Measurements from ENCODE around the gene ACER3.
"Not testable (repeated sequence)": the region's sequence is repeated elsewhere in the genome, so short reads cannot be mapped to it uniquely, and the experiment has no call there.

Gene ACER3

DNA sequence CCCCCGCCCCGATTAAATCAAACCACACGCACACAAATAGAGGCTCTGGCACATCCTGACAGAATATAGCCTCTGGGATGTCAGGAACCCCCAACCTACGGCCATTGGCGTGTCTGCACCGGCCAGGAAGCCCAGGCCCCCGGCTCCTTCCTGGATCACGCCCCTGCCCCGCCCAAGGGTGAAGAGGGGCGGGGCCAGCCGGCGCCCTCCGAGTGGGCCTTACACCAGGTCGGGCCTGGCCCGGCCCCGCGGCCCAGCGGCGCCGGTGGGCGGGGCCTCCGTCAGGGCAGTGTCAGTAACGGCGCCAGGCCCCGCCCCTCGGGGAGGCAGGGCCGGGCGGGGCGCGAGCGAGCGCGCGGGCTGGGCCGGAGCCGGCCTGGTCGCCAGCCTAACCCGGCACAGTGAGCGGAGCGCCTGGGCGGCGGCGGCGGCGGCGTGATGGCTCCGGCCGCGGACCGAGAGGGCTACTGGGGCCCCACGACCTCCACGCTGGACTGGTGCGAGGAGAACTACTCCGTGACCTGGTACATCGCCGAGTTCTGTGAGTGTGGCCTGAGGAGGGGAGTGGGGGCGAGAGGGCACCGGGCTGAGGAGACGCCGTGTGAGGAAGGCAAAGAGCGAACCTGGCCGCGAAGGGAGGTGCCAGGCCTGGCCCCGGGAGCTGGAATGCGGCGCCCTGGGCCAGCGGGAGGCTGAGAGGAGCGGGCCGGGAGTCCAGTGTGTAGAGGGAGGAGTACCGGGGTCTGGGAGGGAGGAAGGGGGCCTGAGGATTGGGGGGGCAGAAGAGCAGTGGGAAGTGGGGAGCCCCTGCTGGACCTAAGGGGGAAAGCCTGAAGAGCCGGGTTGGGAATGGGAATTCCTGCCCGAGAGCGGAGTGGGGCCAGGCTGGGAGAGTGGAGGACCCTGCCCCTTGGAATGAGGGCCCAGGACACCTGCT lies at the start of gene ACER3:
TSS of gene ACER3 (plus strand) at position 380 of the 937 bp plus-strand sequence. CDS start at position 439, 59 bp downstream.
- peak; percentile 62 for DNase-seq

DNA sequence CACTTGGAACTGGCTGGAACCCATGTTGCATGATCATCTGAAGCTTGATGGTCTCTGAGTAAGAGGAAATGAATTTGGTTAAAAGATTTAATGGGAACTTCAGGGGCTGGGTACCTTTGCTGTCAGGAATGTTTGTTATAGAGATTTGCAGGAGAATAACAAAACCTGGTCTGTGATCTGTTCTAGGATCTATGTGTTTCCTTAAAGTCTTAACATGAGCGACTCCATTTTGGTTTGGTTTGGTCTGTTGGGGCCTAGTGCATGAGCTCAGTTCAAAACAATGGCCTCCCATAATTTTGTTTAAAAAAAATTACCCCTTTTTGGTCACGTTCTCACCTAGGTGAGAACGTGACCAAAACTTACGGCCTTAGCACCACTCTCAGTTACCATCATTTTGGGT lies 49.5 kb upstream of the ACER3 start:
- DNase-seq: no peak

DNA sequence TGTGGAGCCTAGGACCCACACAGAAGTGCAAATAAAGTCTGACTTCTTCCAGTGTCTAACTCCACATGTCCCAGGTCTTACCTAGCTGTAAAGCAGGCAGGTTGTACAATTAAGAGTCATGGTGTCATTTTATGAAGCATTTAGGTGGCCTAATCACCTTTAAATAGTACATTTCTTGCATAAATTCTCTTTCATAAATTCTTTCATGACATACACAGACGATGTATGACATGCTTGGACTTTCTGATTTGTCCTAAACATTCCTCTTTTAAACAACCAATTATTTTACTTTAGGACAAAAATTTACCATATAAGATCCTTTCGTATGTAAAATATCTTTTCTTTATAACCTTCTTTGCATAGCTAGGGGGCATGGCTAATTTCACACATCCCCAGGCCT lies 46.3 kb upstream of the ACER3 start:
- no peak for DNase-seq

DNA sequence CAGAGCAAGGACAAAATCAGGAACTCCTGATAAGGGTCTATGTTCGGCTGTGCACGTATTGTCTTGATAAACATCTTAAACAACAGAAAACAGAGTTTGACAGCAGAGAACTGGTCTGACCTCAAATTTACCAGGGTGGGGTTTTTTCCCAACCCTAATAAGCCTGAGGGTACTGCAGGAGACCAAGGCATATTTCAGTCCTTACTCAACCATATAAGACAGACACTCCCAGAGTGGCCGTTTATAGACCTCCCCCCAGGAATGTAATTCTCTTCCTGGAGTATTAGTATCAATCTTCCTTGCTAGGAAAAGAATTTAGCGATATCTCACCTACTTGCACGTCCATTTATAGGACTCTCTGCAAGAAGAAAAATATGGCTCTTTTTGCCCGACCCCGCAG lies 45.0 kb upstream of the ACER3 start:
- DNase-seq: not testable (repeated sequence)

DNA sequence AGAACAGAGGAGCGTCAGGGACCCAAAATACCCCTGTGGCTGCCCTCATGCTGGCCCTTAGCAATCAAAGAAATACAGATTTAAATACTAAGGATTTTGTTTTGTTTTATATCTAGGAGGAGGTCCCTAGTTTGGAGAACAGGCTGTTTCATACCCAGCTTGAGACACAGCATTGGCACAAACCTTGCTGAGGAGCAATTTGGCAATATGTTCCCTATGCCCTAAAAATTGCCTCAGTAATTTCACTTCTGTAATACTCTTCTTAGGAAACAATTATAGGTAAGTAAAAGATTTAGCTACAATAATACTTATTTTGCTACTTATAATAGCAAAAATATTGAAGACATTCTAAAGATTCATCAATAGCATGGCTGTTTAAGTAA lies 40.5 kb upstream of the ACER3 start:
- no peak for DNase-seq

DNA sequence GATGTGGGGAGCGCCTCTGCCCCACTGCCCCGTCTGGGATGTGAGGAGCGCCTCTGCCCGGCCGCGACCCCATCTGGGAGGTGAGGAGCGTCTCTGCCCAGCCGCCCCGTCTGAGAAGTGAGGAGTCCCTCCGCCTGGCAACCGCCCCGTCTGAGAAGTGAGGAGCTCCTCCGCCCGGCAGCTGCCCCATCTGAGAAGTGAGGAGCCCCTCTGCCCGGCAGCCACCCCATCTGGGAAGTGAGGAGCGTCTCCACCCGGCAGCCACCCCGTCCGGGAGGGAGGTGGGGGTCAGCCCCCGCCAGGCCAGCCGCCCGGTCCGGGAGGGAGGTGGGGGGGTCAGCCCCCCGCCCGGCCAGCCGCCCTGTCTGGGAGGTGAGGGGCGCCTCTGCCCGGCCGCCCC lies 39.3 kb upstream of the ACER3 start:
- not testable (repeated sequence) for DNase-seq

DNA sequence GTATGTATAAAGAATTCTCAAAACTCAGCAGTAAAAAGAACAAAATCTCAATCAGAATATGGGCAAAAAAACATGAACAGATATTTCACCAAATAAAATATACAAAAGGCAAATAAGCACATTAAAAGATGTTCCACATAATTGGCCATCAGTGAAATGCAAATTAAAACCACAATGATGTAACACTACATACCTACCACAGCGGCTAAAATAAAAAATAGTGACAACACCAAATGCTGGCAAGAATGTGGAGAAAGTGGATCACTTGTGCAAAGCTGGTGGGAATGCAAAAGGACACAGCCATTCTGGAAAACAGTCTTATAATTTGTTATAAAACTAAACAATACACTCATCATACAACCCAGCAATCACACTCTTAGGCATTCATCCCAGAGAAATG lies 38.3 kb upstream of the ACER3 start:
- DNase-seq: no peak

DNA sequence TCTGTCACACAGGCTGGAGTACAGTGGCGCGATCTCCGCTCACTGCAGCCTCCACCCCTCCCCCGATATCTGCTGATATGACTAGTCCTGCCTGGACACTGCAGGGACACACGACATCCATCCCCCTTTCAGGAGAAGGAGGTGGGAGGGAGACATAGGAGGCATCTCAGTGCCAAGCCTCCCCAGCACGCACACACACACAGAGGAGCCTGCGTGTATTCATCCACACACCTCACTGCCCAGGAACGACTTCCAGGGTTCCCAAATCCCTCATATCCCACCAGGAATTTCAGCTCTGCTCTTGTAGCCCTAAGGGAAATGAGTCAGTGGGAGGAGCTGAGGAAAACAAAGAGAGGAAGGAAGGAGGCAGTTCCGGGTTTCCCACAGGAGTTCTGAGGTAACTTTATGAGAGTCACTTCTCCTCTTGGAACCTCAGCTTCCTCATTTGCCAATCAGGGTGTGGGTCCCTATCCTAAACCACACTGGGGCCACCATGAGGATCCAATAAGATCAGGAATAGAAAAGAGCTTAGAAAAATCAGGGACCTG lies 37.2 kb upstream of the ACER3 start:
- DNase-seq: no peak

DNA sequence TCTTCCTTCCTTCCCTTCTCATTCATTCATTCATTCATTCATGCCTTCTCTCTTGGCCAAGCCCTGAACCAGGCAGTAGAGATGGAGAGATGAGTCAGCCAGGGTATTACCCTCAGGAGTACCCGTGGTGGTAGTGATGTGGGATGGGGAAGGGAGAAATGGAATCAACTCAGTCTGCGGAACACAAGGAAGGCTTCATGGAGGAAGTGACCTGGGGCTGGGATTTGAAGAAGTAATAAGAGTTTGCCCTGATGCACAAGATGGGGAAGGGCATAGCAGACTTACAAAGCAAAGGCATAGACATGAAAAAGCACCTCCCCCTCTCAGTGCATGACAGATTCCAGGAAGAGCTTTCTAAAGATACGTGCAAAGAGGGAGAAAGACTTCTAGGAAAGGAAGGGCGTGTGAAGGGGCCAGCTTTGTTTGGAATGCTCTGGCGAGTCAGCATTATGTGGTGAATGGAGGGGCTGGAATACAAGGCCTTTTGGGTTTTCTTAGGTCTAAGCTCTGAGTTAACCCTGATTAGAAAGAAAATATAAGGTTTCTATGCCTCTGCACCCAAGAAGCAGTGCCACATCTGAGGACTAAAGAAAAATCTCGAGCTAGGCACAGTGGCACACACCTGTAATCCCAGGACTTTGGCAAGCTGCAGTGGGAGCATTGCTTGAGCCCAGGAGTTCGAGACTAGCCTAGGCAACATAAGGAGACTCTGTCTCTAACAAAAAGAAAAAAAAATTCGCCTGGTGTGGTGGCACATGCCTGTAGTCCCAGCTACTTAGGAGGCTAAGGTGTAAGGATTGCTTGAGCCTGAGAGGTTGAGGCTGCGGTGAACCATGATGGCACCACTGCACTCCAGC lies 36.4 kb upstream of the ACER3 start:
- no peak for DNase-seq

DNA sequence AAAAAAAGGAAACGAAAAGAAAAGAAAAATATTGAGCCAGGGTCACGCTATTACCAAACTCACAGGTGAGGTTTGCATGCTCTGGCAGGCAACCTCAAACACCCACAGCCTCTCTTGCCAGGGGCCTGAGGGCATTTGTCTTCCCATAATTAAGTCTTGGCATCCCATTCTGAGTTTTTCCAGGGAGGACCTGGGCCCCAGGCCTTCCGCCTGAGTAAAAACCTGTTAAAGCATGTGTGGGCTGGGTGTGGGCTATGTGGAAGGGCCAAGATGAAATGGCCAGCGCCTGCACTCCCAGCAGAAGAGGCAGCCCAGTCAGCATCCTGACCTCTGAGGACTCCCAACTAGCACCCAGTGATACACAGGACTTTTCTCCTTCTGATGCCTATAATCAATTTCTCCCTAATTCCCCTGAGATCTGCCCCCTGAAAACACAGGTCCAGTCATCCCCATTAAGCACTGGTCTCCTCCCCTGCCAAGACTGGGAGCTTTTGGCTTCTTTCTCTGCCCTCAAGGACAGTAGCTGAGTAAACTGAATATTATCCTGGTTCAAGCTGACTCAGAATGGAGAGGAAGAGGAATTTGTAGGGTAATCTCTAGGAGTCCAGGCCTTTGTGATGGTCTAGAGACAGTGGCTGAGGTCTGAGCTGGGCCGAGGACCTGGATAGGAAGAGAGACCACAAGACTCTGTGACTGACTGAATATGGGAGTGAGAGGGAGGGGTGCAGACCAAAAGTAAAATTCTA lies 35.6 kb upstream of the ACER3 start:
- DNase-seq: no peak

DNA sequence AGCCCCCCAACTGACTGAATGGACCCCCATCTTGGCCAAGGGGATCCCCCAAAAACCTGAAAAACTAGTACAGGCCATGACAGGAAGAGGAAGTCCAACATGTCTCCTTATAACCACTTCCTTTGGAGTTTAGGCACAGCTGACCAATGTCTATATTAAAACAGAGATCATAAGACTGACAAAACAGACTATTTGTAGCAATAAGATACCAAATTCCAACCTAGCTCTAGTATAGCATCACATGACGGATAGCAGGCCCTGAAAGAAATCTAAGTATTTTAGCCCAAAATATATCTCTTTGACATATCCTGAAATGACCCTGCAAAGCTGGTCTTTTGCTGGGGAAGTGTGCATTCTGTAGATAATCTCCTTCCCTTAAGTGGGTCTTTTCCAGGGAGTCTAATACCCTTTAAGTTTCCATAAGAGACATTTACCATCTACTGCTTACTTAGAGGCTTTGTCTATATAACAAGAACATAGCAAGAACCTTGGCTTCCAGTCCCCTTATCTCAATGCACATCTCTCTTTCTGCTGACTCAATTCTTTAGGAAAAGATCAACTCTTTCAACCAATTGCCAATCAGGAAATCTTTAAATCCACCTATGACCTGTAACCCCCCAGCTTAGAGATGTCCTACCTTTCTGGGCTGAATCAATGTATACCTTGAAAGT lies 34.9 kb upstream of the ACER3 start:
- no peak for DNase-seq

DNA sequence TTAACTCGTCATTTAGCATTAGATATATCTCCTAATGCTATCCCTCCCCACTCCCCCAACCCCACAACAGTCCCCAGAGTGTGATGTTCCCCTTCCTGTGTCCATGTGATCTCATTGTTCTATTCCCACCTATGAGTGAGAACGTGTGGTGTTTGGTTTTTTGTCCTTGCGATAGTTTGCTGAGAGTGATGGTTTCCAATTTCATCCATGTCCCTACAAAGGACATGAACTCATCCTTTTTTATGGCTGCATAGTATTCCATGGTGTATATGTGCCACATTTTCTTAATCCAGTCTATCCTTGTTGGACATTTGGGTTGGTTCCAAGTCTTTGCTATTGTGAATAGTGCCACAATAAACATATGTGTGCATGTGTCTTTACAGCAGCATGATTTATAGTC lies 34.2 kb upstream of the ACER3 start:
- DNase-seq: not testable (repeated sequence)

DNA sequence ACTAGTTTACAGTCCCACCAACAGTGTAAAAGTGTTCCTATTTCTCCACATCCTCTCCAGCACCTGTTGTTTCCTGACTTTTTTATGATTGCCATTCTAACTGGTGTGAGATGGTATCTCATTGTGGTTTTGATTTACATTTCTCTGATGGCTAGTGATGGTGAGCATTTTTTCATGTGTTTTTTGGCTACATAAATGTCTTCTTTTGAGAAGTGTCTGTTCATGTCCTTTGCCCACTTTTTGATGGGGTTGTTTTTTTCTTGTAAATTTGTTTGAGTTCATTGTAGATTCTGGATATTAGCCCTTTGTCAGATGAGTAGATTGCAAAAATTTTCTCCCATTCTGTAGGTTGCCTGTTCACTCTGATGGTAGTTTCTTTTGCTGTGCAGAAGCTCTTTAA lies 33.7 kb upstream of the ACER3 start:
- DNase-seq: not testable (repeated sequence)

DNA sequence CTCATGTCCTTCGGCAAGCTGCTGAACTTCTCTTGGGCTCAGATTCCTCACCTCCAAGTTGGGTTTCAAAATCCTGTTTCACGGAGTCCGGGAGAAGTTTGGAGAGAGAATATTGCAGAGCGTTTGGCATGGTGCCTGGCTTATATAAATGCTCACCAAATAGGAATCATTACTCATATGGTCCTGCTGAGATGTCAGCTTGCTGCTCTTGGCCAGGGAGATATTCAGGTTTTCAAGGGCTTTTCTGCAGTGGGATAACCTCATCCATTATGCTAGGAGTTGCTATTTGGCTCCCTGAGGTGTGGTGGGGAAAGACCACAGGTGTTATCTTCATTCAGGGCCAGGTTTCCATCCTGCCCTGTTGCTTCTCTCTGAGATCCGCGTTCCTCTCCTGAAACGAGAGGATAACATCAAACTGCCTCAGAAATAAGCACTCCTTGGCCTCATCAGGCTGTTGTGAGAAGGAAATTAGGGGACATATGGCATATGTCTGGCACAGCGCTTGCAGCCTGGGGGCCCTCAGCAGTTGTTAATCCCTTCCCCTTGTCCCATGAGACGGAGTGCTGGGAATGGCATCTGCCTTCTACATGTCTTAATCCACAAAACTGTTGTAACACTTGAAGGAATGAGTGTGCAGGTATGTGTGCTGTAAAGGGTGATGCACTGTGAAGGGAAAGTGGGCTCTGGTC lies 29.9 kb upstream of the ACER3 start:
- no peak for DNase-seq

DNA sequence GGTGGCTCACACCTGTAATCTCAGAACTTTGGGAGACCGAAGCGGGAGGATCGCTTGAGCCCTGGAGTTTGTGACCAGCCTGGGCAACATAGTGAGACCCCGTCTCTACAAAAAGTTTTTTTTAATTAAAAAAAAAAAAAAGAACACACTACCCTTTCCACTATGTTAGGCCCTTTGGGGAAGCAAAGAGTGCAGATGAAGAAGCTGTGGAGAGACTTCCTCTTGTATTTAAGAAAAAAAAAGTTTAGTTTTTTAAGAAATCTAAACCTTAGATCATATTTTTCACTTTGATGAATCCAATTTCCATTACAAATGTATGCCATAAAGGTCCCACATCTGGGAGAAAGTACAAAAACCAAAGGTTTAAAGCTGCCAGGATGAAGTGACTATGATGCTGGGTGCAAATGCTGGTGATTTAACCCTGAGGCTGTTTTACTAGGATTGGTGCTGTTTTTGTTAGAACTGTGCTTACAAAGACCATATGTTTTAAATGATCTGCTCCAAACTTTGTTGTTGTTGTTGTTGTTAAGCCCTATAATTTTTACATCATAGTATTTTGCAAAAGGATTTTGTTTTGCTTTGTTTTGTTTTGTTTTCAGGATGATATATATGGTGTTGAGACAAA lies 28.9 kb upstream of the ACER3 start:
- no peak for DNase-seq

DNA sequence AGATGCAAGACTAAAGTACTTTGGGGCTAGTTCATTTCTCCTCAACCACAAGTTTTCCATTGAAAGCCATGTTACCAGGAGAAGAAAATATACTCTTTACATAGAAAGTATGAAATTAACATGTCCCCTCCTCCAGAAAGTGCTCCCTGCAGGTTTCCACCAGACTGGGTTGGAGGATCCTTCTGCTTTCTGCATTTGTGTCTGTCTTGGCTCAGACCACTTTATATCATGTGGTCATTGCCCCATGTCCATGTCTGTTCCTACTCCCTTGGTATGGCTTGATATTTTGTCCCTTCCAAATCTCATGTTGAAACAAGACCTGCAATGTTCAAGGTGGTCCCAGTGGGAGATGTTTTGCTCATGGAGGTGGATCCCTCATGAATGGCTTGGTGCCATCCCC lies 28.4 kb upstream of the ACER3 start:
- no peak for DNase-seq

DNA sequence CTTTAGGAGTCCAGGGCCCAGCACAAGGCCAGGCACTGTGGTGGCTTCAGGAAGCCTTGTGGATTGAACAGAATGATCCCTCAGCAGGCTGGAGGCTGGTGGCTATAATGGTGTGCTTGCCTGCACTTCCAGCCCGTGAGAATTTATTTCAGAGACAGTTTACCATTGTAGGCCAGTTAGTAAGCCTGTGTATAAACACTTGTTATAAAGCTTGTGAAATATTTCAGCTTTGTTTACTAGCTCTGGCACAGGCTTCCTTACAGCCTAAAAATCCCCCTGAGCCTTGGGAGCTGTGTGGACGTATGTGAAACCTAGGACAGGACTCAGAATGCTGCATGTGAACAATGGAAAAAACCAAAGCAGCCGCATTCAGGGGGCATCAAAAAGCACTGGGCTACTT lies 26.6 kb upstream of the ACER3 start:
- no peak for DNase-seq

DNA sequence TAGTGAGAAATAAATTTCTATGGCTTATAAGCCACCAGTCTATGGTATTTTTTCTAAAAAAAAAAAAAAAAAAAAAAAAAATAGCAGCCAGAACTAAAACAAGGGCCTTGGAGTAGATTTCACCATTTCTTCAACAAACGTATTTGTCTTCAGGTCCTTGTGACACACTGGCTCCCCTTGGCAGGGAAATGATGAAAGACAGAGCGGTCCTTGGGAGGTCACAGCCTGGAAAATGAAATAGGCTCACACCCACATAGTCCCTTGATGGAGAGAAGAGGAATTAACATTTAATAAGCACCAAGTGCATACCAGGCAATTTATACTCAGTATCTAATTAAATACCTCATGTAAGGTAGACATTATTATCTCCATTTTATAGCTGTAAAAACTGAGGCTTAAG lies 25.7 kb upstream of the ACER3 start:
- no peak for DNase-seq

DNA sequence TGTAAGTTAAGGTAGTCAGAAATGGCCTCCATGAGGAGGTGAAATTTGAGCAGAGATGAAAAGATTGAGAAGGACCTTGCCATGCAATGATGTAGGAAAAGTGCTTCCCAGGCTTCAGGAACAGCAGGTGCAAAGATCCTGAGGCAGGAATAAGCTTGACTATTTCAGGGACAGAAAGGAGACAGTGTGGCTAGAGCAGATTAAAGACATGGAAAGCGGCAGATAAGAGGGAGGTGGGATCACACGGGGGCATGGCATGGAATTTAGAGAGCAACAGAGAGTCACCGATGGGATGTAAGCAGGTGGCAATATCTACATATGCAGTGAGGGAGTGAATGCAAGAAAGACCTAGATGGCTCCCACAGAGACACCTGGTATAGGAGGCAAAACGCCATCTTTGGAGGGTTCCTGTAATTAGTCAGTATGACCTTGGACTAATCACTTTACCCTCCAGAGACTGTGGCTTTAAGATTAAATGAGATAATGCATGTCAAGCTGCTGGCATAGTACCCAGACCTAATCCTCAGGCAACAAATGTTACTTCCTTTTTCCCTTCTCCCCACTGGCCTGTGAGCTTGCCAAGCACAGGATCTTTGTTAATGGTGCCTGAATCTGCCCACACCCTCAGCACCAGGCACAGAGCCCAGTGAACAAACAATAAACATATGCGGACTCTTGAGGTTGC lies 24.6 kb upstream of the ACER3 start:
- DNase-seq: no peak

DNA sequence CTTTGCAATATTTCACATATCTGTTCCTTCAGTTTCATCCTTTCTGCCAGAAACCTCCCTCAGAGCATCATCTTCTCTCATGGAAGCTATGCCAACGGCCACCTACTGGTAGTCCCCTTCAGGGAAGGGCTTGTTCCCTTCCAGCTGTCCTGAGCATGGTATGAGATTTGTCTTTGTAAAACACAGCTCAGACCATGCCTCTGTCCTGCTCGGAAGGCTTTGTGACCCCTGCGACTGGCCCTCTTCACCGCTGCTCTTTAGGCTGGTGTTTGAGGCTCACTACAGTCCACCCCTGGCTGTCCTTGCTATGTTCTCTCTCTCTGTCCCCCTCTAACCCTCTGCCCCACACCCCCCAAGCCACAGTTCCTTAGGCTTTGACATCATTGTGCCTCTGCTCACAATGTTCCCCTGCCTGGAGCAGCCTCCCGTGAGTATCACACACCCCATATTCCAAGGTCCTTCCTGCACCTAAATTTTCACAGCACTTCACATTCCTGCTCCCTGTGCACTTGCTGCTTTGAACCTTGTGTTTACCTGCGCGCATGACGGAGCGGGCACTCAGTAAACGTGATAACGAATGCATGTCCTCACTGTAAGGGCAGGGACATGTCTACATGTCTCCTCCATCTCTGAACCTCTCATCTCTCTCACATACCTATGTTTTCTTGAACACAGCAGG lies 24.0 kb upstream of the ACER3 start:
- no peak for DNase-seq
